Measurements from ENCODE around the gene RBM8A.

GRCh38 chr1:145942405-145942804, 15.1 kb upstream of the RBM8A start:
- TF ChIP-seq, protein P1, sequence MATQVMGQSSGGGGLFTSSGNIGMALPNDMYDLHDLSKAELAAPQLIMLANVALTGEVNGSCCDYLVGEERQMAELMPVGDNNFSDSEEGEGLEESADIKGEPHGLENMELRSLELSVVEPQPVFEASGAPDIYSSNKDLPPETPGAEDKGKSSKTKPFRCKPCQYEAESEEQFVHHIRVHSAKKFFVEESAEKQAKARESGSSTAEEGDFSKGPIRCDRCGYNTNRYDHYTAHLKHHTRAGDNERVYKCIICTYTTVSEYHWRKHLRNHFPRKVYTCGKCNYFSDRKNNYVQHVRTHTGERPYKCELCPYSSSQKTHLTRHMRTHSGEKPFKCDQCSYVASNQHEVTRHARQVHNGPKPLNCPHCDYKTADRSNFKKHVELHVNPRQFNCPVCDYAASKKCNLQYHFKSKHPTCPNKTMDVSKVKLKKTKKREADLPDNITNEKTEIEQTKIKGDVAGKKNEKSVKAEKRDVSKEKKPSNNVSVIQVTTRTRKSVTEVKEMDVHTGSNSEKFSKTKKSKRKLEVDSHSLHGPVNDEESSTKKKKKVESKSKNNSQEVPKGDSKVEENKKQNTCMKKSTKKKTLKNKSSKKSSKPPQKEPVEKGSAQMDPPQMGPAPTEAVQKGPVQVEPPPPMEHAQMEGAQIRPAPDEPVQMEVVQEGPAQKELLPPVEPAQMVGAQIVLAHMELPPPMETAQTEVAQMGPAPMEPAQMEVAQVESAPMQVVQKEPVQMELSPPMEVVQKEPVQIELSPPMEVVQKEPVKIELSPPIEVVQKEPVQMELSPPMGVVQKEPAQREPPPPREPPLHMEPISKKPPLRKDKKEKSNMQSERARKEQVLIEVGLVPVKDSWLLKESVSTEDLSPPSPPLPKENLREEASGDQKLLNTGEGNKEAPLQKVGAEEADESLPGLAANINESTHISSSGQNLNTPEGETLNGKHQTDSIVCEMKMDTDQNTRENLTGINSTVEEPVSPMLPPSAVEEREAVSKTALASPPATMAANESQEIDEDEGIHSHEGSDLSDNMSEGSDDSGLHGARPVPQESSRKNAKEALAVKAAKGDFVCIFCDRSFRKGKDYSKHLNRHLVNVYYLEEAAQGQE (IDR thresholded peaks at IDR 0.05; ENCODE audit: low read depth), result no peak
- TF ChIP-seq EP300 (IDR thresholded peaks at IDR 0.05; ENCODE audit: borderline replicate concordance) (no peak), YY1 (IDR thresholded peaks at IDR 0.05; ENCODE audit: low read depth) (no peak), FOXM1 (IDR thresholded peaks at IDR 0.05; ENCODE audit: borderline replicate concordance, low read depth) (no peak), ZBTB7A (IDR thresholded peaks at IDR 0.05; ENCODE audit: low read depth) (no peak), TAF1 (IDR thresholded peaks at IDR 0.05; ENCODE audit: low read depth) (no peak), EGR1 (IDR thresholded peaks at IDR 0.05) (no peak), CEBPB (IDR thresholded peaks at IDR 0.05) (no peak), RAD21 (IDR thresholded peaks at IDR 0.05; ENCODE audit: low read depth) (no peak)
- TF ChIP-seq, protein P2, sequence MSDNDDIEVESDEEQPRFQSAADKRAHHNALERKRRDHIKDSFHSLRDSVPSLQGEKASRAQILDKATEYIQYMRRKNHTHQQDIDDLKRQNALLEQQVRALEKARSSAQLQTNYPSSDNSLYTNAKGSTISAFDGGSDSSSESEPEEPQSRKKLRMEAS (IDR thresholded peaks at IDR 0.05), result no peak
